HG03565 (cell line): ENCODE measurements around the gene ANKRD33B.
A peak's percentile ranks its signal among the peaks of the same experiment; 100 is the strongest.
"Not testable (repeated sequence)": the region's sequence is repeated elsewhere in the genome, so short reads cannot be mapped to it uniquely, and the experiment has no call there.

Source experiments
- ATAC-seq: cut with Tn5 transposase; IDR thresholded peaks from one replicate; pipeline ENCODE4 v1.9.1; 2021; ENCODE audit warnings: mild to moderate bottlenecking, moderate library complexity; ENCODE audit not compliant: unreplicated experiment

The ANKRD33B gene

GRCh38 chr5:10556289-10556807, 7.5 kb upstream of the ANKRD33B start:
- ATAC-seq = no peak

GRCh38 chr5:10556893-10557746, 6.8 kb upstream of the ANKRD33B start:
- no peak for ATAC-seq

- ATAC-seq = no peak
Measured at GRCh38 chr5:10559151-10559550, 4.7 kb upstream of the ANKRD33B start.

DNA sequence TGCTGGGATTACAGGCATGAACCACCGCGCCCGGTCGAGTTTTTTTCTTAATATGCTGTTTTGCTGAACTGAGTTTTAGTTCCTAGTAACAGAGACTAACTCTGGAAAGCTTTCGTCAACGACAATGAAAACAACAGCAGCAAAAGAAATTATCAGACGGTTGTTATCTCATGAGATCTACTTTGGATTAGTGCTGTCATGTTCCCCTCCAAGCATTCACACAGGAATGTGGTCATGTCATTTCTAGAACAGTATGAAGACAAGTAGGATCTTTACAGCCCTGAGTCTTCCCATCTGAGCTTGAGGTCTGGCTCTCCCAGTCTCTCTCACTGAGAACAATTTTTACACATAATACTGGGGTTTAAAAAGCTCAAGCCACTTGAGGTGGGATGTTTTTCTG, 4.0 kb upstream of the ANKRD33B start:
- ATAC-seq = no peak

GRCh38 chr5:10562201-10563109, 1.4 kb upstream of the ANKRD33B start:
- peak; percentile 24 for ATAC-seq

DNA sequence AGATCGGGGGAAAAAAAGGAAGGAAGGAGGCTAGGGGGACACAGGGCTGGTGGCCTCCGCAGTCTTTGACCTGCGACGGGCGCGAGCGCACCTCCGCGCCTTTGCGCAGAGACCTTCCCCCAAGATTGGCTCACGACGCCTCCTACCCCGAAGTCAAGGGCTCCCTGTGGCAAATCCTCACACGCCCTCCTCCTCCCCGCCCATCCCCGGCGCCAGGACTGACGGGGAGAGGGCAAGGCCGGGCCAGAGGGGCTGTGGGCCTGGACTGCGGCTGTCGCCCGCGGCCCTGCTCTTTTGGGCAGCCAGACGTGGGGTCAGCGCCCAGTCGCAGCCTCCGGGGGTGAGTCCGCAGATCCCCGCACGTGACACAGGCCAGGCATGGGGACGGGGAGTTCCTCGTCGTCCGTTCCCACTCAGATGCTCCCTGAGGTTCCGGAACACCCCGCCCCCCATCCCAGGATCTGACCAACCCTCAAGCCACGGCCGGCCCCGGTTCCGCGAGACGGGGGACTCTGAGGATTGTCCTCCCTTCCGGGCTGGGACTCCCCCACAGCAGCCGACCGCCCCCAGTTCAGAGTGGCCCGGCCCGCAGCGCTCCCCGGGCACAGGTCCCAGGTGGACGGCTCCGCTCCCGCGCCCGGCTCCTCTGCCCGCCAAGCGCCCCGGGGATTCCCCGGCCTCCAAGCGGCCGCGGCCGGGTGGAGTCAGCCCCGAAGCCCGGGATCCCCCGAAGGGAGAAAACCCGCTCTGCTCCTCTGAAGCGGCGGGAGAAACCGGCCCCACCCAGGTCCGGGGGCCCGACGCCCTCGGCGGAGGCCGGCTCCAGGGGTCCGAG, 543 bp upstream of the ANKRD33B start:
- peak; percentile 14 for ATAC-seq

DNA sequence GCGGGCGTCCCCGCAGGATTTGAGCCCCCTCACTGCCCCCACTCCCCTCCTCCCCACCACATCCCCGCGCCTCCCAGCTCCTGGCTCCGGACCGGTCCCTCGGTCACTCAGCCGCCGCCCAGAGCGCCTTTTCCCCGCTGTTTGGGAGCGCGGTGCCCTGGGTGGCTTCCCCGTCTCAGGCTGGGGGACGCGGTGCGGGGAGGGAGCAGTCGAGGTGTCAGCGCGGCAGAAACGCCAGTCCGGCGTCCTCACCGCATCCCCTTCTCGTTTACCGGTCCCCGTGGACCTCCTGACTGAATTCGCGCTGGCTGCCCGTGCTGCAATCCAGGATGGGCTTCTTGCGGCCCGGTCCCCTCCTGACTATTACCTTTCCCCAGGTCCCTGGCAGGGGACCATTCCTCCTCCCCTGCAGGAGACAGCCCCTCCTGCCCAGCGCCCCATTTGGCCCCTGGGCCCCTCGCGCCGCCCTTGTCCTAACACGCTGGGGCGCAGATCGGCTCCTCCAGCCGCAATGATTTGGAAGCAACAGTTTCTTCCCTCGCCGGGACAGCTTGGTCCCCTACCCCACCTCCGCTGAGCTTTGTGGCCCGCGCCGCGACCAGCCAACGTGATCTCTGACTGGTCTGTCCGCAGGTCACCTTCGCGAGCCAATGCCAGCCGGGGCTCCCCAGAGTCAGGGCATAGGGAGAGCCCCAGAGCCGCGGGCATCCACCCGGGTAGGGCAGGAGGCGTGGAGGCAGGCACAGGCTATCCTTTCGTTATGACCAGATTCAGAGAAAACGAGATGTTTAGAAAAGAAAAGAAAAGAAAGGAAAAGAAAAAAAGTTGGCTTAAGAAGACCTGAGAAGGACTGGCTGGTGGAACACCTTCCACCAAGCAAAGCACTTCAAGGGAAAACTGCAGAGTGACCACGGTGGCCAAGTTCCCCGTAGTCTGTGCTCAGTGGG, 1.2 kb downstream of the ANKRD33B start:
- ATAC-seq = no peak

- no peak for ATAC-seq
Measured at GRCh38 chr5:10565785-10566542, 2.1 kb downstream of the ANKRD33B start.

DNA sequence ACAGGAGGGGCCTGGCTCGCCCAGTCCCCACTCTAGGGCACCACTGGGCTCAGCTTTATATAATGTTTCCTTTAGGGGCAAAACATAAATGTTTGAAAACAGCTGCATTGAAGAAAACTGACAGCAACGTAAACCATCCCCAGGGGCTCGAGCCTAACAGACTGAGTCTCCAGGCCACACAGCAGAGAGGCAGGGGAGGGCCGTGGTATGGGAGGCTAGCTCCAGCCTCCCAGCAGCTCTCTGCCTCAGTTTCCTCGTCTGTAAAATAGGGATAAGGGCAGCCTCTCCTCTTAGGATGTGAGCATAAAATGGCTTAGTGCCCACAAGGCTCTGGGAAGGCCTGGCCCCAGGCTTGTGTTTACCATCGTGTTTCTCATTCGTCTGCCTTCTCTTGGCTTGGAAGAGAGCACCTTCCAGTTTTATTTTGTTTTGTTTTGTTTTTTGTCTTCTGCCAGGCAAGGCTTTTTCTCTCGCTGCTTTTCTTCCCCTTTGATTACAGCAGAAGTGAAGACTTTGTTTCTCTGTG, 2.7 kb downstream of the ANKRD33B start:
- ATAC-seq = no peak

DNA sequence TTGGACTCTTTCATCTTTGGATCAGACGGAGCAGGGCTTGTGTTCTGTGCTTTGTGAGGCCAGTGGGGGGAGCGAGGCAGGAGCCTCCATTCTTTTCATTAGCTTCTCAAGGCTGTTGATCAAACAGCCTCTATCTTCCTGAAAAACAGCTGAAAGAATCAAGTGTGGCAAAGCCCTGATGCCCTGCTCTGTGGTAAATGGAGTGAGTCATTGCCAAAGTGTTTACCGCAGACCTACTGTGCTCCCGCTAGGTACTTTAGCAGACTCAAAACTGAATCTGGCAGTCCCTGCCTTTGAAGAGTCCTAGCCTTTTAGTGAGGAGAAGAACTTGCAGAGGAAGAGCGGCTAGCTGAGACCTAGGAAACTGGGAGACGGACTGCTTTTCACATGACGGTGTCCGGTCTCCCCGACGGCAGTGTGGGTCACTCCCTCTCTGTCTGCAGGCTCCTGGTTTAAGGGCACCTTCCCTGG, 3.3 kb downstream of the ANKRD33B start:
- ATAC-seq = no peak

- no peak for ATAC-seq
Measured at GRCh38 chr5:10567781-10568321, 4.0 kb downstream of the ANKRD33B start.

- not testable (repeated sequence) for ATAC-seq
Measured at GRCh38 chr5:10570540-10570939, 6.7 kb downstream of the ANKRD33B start.

DNA sequence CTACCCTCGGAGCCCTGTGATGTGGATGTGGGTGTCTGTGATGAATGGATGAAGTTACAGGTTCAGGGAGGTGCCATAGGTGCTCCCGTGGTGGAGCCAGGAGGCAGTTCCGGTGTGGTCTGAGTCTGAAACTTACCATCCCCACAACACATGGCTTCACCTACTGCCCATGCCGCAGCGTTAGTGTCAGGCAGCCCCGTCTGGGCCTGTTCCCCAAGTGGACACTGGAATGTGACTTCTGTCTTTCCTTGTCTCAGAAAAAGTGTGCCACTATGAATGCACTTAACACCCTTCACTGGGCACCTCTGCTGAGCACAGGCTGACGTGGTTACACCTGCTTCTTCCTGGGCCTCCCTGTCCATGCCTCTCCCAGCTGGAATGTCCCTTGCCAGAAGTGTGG, 8.6 kb downstream of the ANKRD33B start:
- no peak for ATAC-seq

DNA sequence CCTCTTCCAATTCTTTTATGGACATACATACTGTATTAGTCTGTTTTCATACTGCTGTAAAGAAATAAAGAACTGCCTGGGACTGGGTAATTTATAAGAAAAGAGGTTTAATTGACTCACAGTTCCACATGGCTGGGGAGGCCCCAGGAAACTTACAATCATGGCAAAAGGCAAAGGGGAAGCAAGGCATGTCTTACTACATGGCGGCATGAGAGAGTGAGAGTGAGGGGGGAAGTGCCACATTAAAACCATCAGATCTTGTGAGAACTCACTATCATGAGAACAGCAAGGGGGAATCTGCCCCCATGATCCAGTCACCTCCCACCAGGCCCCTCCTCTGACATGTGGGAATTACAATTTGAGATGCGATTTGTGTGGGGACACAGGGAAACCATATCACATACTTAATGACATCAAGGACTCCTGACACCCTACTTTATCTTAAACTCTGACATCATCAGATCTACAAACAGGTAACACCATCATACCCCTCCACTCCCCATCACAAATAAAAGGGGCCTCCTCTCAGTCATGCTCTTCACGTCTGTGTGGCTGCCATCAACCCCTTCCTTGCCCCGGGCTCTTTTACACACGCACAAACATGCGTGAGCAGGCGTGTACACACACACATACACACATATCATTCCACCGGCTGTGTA, 9.7 kb downstream of the ANKRD33B start:
- no peak for ATAC-seq

DNA sequence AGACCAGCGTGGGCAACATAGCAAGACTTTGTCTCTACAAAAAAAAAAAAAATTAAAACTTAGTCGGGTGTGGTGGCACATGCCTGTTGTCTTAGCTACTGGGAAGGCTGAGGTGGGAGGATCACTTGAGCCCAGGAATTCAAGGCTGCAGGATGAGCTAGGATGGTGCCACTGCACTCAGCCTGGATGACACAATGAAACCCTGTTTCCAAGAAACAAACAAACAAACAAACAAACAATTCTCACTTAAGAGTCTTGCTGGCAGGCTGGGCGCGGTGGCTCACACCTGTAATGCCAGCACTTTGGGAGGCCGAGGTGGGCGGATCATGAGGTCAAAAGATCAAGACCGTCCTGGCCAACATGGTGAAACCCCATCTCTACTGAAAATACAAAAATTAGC, 11.0 kb downstream of the ANKRD33B start:
- not testable (repeated sequence) for ATAC-seq

GRCh38 chr5:10576121-10576789, 12.4 kb downstream of the ANKRD33B start:
- ATAC-seq = no peak

- ATAC-seq = no peak
Measured at GRCh38 chr5:10576790-10577189, 12.9 kb downstream of the ANKRD33B start.
